GM12875 (cell line): ENCODE measurements around the gene TGFB3.

Experiments
- H3K4me3 ChIP-seq: one replicate; pipeline ENCODE4 v1.5.1; 2011; ENCODE audit warnings: low read depth, low read length, control low read depth
- CTCF ChIP-seq: IDR thresholded peaks from 2 replicates; pipeline ENCODE4 v1.5.1; 2011; ENCODE audit warnings: low read depth, mild to moderate bottlenecking, control low read depth, inconsistent platforms, low read length, moderate library complexity, borderline replicate concordance; ENCODE audit not compliant: insufficient read depth

Gene TGFB3

DNA sequence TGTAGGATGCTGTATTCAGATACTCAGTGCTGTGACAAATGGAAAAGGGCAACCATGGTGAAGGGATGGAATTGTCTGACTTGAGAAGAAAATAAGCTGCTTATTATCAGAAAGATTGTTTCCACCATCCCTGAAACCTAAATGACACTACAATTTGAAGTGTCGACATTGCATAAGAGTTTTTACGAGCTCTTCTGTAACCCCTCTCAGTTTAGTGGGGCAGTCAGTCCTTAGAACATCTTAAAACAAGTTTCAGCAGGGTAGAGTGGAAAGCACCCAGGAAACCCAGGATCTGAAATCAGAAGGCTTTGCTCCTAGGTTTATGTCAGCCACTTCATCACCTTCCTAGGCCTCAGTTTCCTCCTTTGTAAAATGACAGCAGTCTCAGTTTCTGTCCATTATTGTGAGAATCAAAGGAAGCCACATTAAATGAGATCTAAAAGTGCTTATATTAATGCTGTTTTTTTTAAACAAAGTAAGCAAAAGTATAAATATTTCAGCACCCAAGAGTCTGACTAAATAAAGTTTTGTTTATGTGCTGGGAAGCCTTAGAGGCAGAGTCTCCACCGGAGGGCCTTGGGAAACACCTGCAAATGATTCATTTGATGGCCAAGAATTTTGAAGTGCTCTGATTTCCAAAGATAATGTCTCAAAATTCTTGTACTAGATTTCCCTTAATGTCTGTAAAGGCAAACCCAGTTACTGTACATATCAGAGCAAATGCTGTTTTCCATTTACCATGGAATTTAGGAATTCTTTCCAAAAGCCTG is 5.6 kb upstream of the TGFB3 start:
- H3K4me3 ChIP-seq: no peak overlapping the region
- no peak for TF ChIP-seq CTCF

GRCh38 chr14:75986439-75986765 is 4.6 kb upstream of the TGFB3 start:
- no peak for TF ChIP-seq CTCF
- H3K4me3 ChIP-seq: peak overlapping the region; percentile 94

- no peak for TF ChIP-seq CTCF
- peak within 1 kb of the TSS; percentile 94 for H3K4me3 ChIP-seq
Observed at GRCh38 chr14:75985618-75986438, 4.0 kb upstream of the TGFB3 start, which contains the start of gene IFT43. TSS of gene IFT43 (plus strand) at chr14:75985763. CDS start at chr14:75985787, 24 bp downstream.

DNA sequence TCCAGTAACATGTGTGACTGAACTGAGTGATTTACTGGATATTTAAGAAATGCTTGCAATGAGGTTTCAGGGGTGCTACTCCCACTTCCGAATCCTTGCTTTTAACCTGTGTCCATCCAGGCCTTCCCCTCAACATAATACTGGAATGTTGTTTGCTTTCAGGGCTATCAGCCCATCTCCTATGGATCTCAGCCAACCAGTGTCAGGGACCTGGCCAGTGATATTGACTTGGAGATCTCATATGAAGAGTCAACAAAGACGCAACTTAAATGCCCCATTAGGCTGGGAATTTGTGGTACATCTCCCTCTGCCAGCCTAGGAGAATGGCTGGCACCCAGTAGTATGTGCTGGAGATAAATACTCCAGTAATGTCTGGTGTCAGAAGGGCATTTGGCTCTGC is 2.9 kb upstream of the TGFB3 start:
- no peak for TF ChIP-seq CTCF
- no peak overlapping the region for H3K4me3 ChIP-seq

GRCh38 chr14:75983019-75983358 is 1.2 kb upstream of the TGFB3 start:
- H3K4me3 ChIP-seq: no peak overlapping the region
- TF ChIP-seq CTCF: no peak

- TF ChIP-seq CTCF: peak; percentile 77
- H3K4me3 ChIP-seq: peak overlapping the region; percentile 73
Observed at GRCh38 chr14:75982266-75983018, 647 bp upstream of the TGFB3 start.
